Spleen (tissue), 7 donors: ENCODE results near the gene USP35.

Source experiments
- CTCF ChIP-seq, 11 experiments: fragments of 200-600 bp in 7 of 11; fragments of 450-650 bp in 4 of 11; sonication (generic) in 4 of 11; IDR thresholded peaks in 8 of 11; conservative IDR thresholded peaks in 3 of 11; 1 replicate in 7 of 11; 2 replicates in 4 of 11; pipeline versions ENCODE4 v1.4.0 to v1.8.0; 2016 to 2021; ENCODE audit warnings: antibody characterized with exemption in 11 of 11, inconsistent platforms in 4 of 11, mild to moderate bottlenecking in 1 of 11
- POLR2A ChIP-seq, 3 donors: fragments of 450-650 bp; IDR thresholded peaks; one replicate each; pipeline ENCODE4 v1.5.1; 2017; ENCODE audit warnings: antibody characterized with exemption in 3 of 3, mild to moderate bottlenecking in 1 of 3
- donor health status: DM: no; HTN: no; CAD: no; lungs with moderate emphysema.
- donor health status: DM: no; HTN: no; CAD: no.
- donor health status: DM: no; HTN: no; CAD: no.

- TF ChIP-seq POLR2A (IDR thresholded peaks at IDR 0.05) (no peak), CTCF (IDR thresholded peaks at IDR 0.05 in 8 of 11, conservative IDR thresholded peaks at IDR 0.05 in 3 of 11) (no peak)
Measured at GRCh38 chr11:78209478-78209877, 20.8 kb downstream of the USP35 start.
